Measurements from ENCODE around the gene NR3C1.

NR3C1 gene

DNA sequence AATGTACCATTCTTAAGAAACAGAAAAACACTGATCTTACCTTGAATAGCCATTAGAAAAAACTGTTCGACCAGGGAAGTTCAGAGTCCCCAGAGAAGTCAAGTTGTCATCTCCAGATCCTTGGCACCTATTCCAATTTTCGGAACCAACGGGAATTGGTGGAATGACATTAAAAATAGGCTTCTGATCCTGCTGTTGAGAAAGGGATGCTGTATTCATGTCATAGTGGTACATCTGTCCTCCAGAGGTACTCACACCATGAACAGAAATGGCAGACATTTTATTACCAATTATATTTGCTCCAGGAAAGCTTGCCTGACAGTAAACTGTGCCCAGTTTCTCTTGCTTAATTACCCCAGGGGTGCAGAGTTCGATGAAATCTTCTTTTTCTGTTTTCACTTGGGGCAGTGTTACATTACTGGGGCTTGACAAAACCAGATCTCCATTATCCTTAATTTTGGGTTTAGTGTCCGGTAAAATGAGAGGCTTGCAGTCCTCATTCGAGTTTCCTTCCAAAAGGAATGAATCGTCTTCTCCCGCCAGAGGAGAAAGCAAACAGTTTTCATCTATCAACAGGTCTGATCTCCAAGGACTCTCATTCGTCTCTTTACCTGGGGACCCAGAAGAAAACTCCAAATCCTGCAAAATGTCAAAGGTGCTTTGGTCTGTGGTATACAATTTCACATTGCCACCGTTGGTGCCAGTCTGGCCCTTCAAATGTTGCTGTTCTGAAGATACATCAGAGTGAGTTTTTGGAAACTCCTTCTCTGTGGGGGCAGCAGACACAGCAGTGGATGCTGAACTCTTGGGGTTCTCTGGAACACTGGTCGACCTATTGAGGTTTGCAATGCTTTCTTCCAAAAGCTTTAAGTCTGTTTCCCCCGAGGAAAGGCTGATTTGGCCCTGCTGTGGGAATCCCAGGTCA is 3.6 kb downstream of the NR3C1 start:
- in situ Hi-C loops (cut with MboI; ENCODE audit: low sequenced_read_pairs): no loop called here

GRCh38 chr5:143398451-143399237 is 4.8 kb downstream of the NR3C1 start:
- in situ Hi-C loops (cut with MboI; ENCODE audit: low sequenced_read_pairs): no loop called here

DNA sequence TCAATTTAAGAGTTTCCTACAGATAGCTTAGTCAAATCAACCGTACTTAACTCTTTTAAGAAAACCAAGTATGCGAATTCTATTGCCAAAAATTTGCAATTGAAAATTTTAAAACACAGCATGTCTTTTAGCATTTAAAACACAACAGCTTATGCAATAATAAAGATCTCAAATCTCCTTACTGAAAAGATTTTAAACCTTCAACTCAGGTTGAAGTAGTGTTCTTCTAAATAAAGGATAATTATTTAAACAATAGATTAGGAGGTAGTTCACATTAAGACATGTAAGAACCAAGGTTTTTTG is 5.5 kb downstream of the NR3C1 start:
- in situ Hi-C loops (cut with MboI; ENCODE audit: low sequenced_read_pairs): no loop called here

DNA sequence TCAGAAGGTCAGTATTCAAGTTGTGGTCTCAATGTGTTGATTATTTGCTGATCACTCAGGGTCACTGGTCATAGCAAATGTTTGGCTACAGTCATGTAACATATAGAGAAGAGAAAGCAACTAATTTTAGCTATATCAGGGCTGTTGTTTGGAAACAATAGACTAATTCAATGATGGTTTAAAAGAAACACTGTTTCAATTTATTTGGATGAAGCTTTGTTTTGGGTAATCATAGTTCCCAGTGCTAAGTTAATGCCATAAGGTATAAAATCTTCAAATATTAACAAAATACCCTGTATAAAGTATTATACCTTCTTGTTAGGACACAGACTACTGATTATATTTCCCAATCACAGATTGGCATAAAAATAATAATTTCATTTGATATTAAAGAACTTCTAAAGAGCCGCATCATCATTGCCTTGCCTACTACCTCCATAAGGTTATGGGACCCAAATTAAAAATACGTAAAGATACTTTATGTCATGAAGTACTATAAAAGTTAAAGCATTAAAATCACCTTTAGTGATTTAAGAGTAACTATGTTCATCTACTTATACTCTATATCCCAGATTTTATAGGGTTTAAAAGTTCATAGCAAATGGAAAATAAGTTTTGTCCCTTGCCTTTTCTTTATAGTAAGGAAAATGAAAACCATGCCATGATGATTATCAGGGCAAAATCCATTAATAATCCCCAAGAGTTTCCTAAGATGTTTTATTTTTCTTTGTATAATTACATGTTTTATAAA is 6.0 kb downstream of the NR3C1 start:
- in situ Hi-C loops (cut with MboI; ENCODE audit: low sequenced_read_pairs): no loop called here

- in situ Hi-C loops (cut with MboI; ENCODE audit: low sequenced_read_pairs): no loop called here
These were observed 7.0 kb downstream of the NR3C1 start for GRCh38 chr5:143396353-143396940.

GRCh38 chr5:143395638-143396352 is 7.7 kb downstream of the NR3C1 start:
- in situ Hi-C loops (cut with MboI; ENCODE audit: low sequenced_read_pairs): no loop called here

GRCh38 chr5:143393524-143393923 is 10.0 kb downstream of the NR3C1 start:
- in situ Hi-C loops (cut with MboI; ENCODE audit: low sequenced_read_pairs): no loop called here

- in situ Hi-C loops (cut with MboI; ENCODE audit: low sequenced_read_pairs): no loop called here
These were observed 12.5 kb downstream of the NR3C1 start for GRCh38 chr5:143390941-143391340.

DNA sequence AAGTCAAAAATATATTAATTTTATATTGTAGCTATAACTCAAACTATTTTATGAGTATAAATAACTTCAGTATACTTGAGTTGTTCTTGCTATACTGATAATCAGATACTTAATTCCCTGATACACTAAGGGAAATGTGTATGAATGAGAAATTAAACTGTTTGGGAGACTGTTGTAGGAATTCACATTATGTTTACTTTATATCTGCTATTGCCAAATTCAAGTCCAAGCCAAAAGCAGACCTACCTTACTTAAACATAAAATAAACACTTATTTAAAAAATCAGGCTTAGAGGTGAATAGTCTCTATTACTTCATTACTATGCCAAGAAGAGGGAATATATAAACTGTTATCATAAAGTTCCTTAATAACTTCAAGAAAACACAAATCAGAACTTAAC is 13.2 kb downstream of the NR3C1 start:
- in situ Hi-C loops (cut with MboI; ENCODE audit: low sequenced_read_pairs): no loop called here

DNA sequence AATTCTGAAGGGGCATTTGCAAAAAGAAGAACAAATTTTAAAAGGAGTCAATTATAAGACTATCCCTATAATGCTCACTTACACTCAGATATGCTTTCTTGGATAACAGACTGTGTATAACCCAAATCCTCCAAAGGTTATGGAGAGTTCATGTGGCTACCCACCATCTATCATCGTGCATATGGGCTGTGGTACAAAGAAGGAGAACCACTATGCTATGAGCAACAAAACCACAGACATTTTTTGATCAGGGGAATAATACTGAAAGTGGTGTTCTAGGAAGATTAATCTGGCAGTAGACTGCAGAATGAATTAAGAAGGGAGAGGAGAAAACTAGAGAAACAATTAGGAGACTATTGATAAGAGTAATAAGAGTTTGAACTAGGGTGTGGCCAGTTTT is 16.8 kb downstream of the NR3C1 start:
- in situ Hi-C loops (cut with MboI; ENCODE audit: low sequenced_read_pairs): no loop called here

DNA sequence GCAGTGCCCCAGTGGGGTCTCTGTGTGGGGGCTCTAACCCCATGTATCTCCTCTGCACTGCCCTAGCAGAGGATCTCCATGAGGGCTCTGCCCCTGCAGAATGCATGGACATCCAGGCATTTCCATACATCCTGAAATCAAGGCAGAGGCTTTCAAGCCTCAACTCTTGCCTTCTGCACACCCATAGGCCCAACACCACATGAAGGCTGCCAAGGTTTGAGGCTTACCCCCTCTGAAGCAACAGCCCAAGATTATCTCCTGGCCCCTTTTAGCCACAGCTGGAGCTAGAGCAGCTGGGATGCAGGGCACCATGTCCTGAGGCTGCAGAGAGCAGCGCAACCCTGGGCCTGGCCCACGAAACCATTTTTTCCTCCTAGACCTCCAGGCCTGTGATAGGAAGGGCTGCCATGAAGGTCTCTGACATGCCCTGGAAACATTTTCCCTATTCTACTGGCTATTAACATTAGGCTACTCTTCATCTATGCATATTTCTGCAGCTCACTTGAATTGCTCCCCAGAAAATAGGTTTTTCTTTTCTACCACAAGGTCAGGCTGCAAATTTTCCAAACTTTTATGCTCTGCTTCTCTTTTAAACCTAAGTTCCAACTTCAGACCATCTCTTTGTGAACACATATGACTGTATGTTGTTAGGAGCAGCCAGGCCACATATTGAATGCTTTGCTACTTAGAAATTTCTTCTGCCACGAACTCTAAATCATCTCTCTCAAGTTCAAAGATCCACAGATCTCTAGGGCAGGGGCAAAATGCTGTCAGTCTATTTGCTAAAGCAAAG is 18.4 kb downstream of the NR3C1 start:
- in situ Hi-C loops (cut with MboI; ENCODE audit: low sequenced_read_pairs): no loop called here

DNA sequence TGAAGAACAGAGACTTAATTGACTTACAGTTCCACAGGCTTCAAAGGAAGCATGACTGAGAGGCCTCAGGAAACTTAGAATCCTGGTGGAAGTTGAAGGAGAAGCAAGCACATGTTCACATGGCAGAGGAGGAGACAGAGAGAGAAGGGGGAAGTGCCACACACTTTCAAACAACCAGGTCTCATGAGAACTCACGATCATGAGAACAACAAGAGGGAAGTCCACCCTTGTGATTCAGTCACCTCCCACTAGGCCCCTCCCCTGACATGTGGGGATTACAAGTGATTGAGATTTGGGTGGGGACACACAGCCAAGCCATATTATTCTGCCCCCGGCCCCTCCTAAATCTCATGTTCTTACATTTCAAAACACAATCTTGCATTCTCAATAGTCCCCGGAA is 19.5 kb downstream of the NR3C1 start:
- in situ Hi-C loops (cut with MboI; ENCODE audit: low sequenced_read_pairs): no loop called here

- in situ Hi-C loops (cut with MboI; ENCODE audit: low sequenced_read_pairs): no loop called here
These were observed 23.9 kb downstream of the NR3C1 start for GRCh38 chr5:143379606-143380005.

DNA sequence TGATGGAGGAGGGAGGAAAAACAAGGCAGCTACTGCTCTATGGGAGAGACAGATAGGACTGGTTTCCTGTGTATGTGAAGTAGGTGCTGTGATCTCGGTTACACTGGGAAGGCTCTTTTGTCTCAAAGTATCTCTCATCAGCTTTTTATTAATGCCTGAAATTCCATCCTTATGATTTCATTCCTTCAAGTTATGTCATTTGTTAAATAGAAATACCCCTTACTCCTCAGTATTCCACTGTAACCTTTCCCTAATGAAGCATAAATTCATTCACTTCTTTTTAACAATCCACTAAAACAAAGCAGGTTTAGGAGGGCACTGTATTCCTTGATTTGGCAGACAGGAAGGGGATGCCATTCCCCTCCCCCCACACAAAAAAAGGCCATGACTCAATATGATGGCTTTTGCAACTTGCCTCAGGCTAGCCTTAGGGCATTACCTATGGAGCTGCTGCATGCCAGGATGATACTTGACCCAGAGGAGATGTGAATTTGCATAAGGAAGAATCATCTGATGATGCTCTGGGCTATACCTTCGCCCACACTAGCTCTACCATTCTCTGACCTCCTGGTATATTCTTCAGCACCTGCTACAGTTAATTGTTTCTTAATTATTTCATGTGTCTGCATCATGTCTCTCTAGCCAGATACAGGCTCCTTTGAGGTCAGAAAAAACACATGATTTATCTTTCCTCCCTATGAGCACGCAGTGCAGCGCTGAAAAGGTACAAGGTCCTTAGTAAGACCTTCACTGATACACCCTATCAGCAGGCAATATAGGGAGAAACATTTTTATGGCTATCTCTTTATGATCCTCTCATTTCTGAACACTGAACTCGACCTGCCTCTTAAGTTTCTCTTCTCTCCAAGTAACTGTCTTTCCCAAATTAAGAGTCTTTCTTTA is 26.3 kb downstream of the NR3C1 start:
- in situ Hi-C loops (cut with MboI; ENCODE audit: low sequenced_read_pairs): no loop called here

- in situ Hi-C loops (cut with MboI; ENCODE audit: low sequenced_read_pairs): no loop called here
These were observed 27.2 kb downstream of the NR3C1 start for GRCh38 chr5:143376195-143376779.

GRCh38 chr5:143374496-143375217 is 28.8 kb downstream of the NR3C1 start:
- in situ Hi-C loops (cut with MboI; ENCODE audit: low sequenced_read_pairs): no loop called here

GRCh38 chr5:143373076-143373475 is 30.4 kb downstream of the NR3C1 start:
- in situ Hi-C loops (cut with MboI; ENCODE audit: low sequenced_read_pairs): no loop called here

Measured in HL-60/S4 (cell line).